Heart left ventricle (tissue), 13 donors: ENCODE measurements around the gene AQP2.

ENCODE experiments used
- CTCF ChIP-seq, 12 donors: fragments of 200-600 bp; sonication (generic) in 4 of 12; IDR thresholded peaks; one replicate each; pipeline versions ENCODE4 v1.5.0 to v1.8.0; 2018 to 2022; ENCODE audit warnings: antibody characterized with exemption in 12 of 12, mild to moderate bottlenecking in 5 of 12
- POLR2A ChIP-seq, 2 donors: fragments of 450-650 bp; IDR thresholded peaks; one replicate each; pipeline ENCODE4 v1.6.1; 2017; ENCODE audit warnings: antibody characterized with exemption in 2 of 2, mild to moderate bottlenecking in 2 of 2, moderate library complexity in 2 of 2
- donor health status: ischemic (EF 13 %, LVEDD 7.1; RV severe dilation, severe dysfunction).
- donor health status: DM: no; HTN: yes; CAD: no.
- donor health status: DM: no; HTN: no; CAD: no.
- donor health status: ischemic (EF 25% LVEDD 6.9; RV normal size, moderate dysfunction).
- donor health status: ischemic (EF 25% LVEDD 5.7; RV mildly dilated, moderate dysfunction).
- donor health status: ischemic (EF 35%, LVEDD 5.7; RV mildly dilated, moderate dysfunction).
- donor health status: nonischemic (EF 11% LVEDD 7.7; RV severe dilation, severe dysfunction).
- donor health status: DM: yes; HTN: yes; CAD: no.
- donor health status: PGD.
- donor health status: ischemic (EF 29% LVEDD 5.4; RV normal size, mild dysfunction).
- donor health status: nonischemic (EF 23%, LVEDD 6.1; RV moderate dilation, normal function).

GRCh38 chr12:49922349-49923034 lies 28.0 kb upstream of the AQP2 start:
- TF ChIP-seq CTCF (IDR thresholded peaks at IDR 0.05) (no peak), POLR2A (IDR thresholded peaks at IDR 0.05) (no peak)
